ENCODE results near the gene TARBP2. TPM values are rescaled to one million over a fixed set of nuclear protein-coding genes. Genes with fewer than 3 reads are reported as not detected.

TARBP2 gene
- total RNA-seq, 1 donor from 2014 or later: 32.4 TPM

- H3K9me3 Mint-ChIP-seq: no peaks in the 10 kb centered on the region
- no peak for DNase-seq (ENCODE audit: low spot score)
- H3K27me3 ChIP-seq: no peaks in the 10 kb centered on the region
- H3K36me3 Mint-ChIP-seq: peaks cover 60% of the 10 kb centered on the region
- peaks cover 2% of the 10 kb centered on the region for H3K27me3 Mint-ChIP-seq (ENCODE audit: insufficient read depth, low read depth)
- peaks cover 100% of the 10 kb centered on the region for H4K20me1 ChIP-seq (ENCODE audit: low read depth)
- H3K9ac ChIP-seq: no peak overlapping the region
- H3K4me1 Mint-ChIP-seq: peaks cover 60% of the 10 kb centered on the region
- no peak overlapping the region for H2AFZ ChIP-seq (replicated peaks)
- H3K79me2 ChIP-seq (ENCODE audit: low read depth): peaks cover 99% of the 10 kb centered on the region
- TF ChIP-seq EZH2 (IDR thresholded peaks at IDR 0.05) (no peak), EZH2phosphoT487 (IDR thresholded peaks at IDR 0.05) (no peak), CTCF (IDR thresholded peaks at IDR 0.05) (no peak)
- H3K4me3 ChIP-seq: no peak overlapping the region
- H3K27ac ChIP-seq: peak overlapping the region; percentile 80
- peaks cover 44% of the 10 kb centered on the region for H3K36me3 ChIP-seq
- peak overlapping the region; percentile 86 for H3K27ac Mint-ChIP-seq
- peaks cover 77% of the 10 kb centered on the region for H3K4me1 ChIP-seq
- H3K9me3 ChIP-seq (ENCODE audit: low read depth): no peaks in the 10 kb centered on the region
- no peak overlapping the region for H3K4me3 Mint-ChIP-seq
- H3K4me2 ChIP-seq: peak overlapping the region; percentile 52
- peaks cover 96% of the 10 kb centered on the region for H3F3A ChIP-seq (ENCODE audit: low read depth)
These were observed 26.3 kb upstream of the TARBP2 start for GRCh38 chr12:53474819-53475218.

GRCh38 chr12:53476769-53477209 lies 24.3 kb upstream of the TARBP2 start:
- Histone ChIP-seq H3K4me1 (peaks cover 81% of the 10 kb centered on the region), H3K36me3 (peaks cover 51% of the 10 kb centered on the region), H3F3A (ENCODE audit: low read depth) (peaks cover 100% of the 10 kb centered on the region), H3K79me2 (ENCODE audit: low read depth) (peaks cover 86% of the 10 kb centered on the region), H4K20me1 (ENCODE audit: low read depth) (peaks cover 100% of the 10 kb centered on the region), H3K27ac (no peak overlapping the region), H3K9me3 (ENCODE audit: low read depth) (no peaks in the 10 kb centered on the region), H3K4me2 (no peak overlapping the region), H2AFZ (replicated peaks) (no peak overlapping the region), H3K4me3 (no peak overlapping the region), H3K27me3 (no peaks in the 10 kb centered on the region), H3K9ac (no peak overlapping the region)
- Mint-ChIP-seq H3K4me1 (peaks cover 57% of the 10 kb centered on the region), H3K9me3 (no peaks in the 10 kb centered on the region), H3K27ac (no peak overlapping the region), H3K27me3 (ENCODE audit: insufficient read depth, low read depth) (peaks cover 3% of the 10 kb centered on the region), H3K36me3 (peaks cover 55% of the 10 kb centered on the region), H3K4me3 (no peak overlapping the region)
- DNase-seq (ENCODE audit: low spot score): peak; percentile 46
- TF ChIP-seq CTCF (IDR thresholded peaks at IDR 0.05) (peak; percentile 54), EZH2 (IDR thresholded peaks at IDR 0.05) (no peak), EZH2phosphoT487 (IDR thresholded peaks at IDR 0.05) (no peak)

GRCh38 chr12:53478865-53479264 lies 22.2 kb upstream of the TARBP2 start:
- TF ChIP-seq EZH2 (IDR thresholded peaks at IDR 0.05) (no peak), EZH2phosphoT487 (IDR thresholded peaks at IDR 0.05) (no peak), CTCF (IDR thresholded peaks at IDR 0.05) (no peak)
- Mint-ChIP-seq H3K36me3 (peaks cover 60% of the 10 kb centered on the region), H3K9me3 (no peaks in the 10 kb centered on the region), H3K27ac (no peak overlapping the region), H3K4me1 (peaks cover 54% of the 10 kb centered on the region), H3K27me3 (ENCODE audit: insufficient read depth, low read depth) (peaks cover 3% of the 10 kb centered on the region), H3K4me3 (no peak overlapping the region)
- H3K36me3 ChIP-seq: peaks cover 46% of the 10 kb centered on the region
- H3K9me3 ChIP-seq (ENCODE audit: low read depth): no peaks in the 10 kb centered on the region
- H3K4me1 ChIP-seq: peaks cover 69% of the 10 kb centered on the region
- no peak overlapping the region for H3K9ac ChIP-seq
- no peaks in the 10 kb centered on the region for H3K27me3 ChIP-seq
- H2AFZ ChIP-seq (replicated peaks): no peak overlapping the region
- peaks cover 98% of the 10 kb centered on the region for H4K20me1 ChIP-seq (ENCODE audit: low read depth)
- peaks cover 66% of the 10 kb centered on the region for H3K79me2 ChIP-seq (ENCODE audit: low read depth)
- peaks cover 100% of the 10 kb centered on the region for H3F3A ChIP-seq (ENCODE audit: low read depth)
- no peak overlapping the region for H3K4me3 ChIP-seq
- DNase-seq (ENCODE audit: low spot score): no peak
- H3K4me2 ChIP-seq: no peak overlapping the region
- peak overlapping the region; percentile 17 for H3K27ac ChIP-seq
